ENCODE results near the gene GPI.

The GPI gene

GRCh38 chr19:34353546-34353945, 11.4 kb upstream of the GPI start:
- H3K14ac ChIP-seq (ENCODE audit: low read length in 2 of 2), result no peak overlapping the region
- H2BK120ac ChIP-seq (ENCODE audit: low read depth, low read length), result no peak overlapping the region
- no peak overlapping the region for H2BK5ac ChIP-seq (ENCODE audit: low read depth, low read length, poor library complexity, severe bottlenecking)
- H3K9me3 ChIP-seq (ENCODE audit: control insufficient read depth, low read length), result no peaks in the 10 kb centered on the region
- peaks cover 36 to 52% of the 10 kb centered on the region in 2 experiments for H3K36me3 ChIP-seq (ENCODE audit: control insufficient read depth in 1 of 2, insufficient read depth in 2 of 2, low read depth in 1 of 2, low read length in 2 of 2)
- H2AK5ac ChIP-seq (ENCODE audit: low read length, severe bottlenecking), result no peak overlapping the region
- no peak overlapping the region for H3K4me2 ChIP-seq (ENCODE audit: low read length, poor library complexity, severe bottlenecking)
- no peak overlapping the region for H3K18ac ChIP-seq (ENCODE audit: low read depth in 1 of 2, low read length in 2 of 2)
- no peaks in the 10 kb centered on the region for H3K27me3 ChIP-seq (ENCODE audit: control insufficient read depth in 1 of 2, insufficient read depth in 1 of 2, low read length in 2 of 2)
- no peak overlapping the region for H3K4ac ChIP-seq (ENCODE audit: low read depth in 1 of 2, low read length in 2 of 2)
- no peak overlapping the region for H3K27ac ChIP-seq (ENCODE audit: low read length, poor library complexity, severe bottlenecking)
- H2BK12ac ChIP-seq (ENCODE audit: low read length in 2 of 2), result no peak overlapping the region
- no peak overlapping the region for H4K91ac ChIP-seq (ENCODE audit: low read length)
- WGBS, result 97% methylated on average over 7 of the region's 7 CpGs
- no peak overlapping the region for H3K9ac ChIP-seq (ENCODE audit: low read length)
- H4K8ac ChIP-seq (ENCODE audit: low read length), result no peak overlapping the region
- no peak overlapping the region for H2BK15ac ChIP-seq (ENCODE audit: low read depth, poor library complexity, severe bottlenecking)
- no peak for DNase-seq
- no peak overlapping the region for H2AFZ ChIP-seq (ENCODE audit: low read depth, low read length)
- no peak overlapping the region for H3K23ac ChIP-seq (ENCODE audit: low read length in 2 of 2)
- H3K4me1 ChIP-seq (ENCODE audit: control insufficient read depth, insufficient read depth, low read depth, low read length), result peaks cover 22% of the 10 kb centered on the region
- H3K4me3 ChIP-seq (ENCODE audit: insufficient read depth in 1 of 2, low read depth in 1 of 2, low read length in 2 of 2), result no peak overlapping the region
- H3K79me1 ChIP-seq (replicated peaks; ENCODE audit: low read length, poor library complexity, severe bottlenecking), result peaks cover 18% of the 10 kb centered on the region

DNA sequence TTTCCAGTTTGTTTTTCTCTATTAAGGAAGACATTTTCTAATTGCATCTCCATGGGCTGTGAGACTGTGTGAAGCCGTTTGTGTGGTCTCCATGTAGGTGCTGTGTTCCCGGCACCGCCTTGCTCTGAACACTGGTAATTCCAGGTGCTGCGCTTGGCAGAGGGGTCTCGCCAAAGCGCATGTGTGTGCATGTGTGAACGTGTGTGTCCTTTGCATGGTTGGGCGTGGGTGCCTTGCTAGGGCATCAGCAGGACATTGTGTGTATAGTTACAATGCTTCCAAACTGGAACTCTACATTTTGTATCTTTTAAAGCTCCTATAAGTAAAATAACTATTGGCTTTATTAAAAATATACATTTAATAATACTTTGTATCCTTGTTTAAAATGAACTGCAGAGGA, 9.8 kb upstream of the GPI start:
- Histone ChIP-seq H3K27me3 (ENCODE audit: control insufficient read depth in 1 of 2, insufficient read depth in 1 of 2, low read length in 2 of 2) (no peaks in the 10 kb centered on the region), H3K23ac (ENCODE audit: low read length in 2 of 2) (no peak overlapping the region), H3K4me2 (ENCODE audit: low read length, poor library complexity, severe bottlenecking) (no peak overlapping the region), H3K14ac (ENCODE audit: low read length in 2 of 2) (no peak overlapping the region), H3K79me1 (replicated peaks; ENCODE audit: low read length, poor library complexity, severe bottlenecking) (peaks cover 12% of the 10 kb centered on the region), H3K9ac (ENCODE audit: low read length) (no peak overlapping the region), H3K27ac (ENCODE audit: low read length, poor library complexity, severe bottlenecking) (no peak overlapping the region), H3K4me3 (ENCODE audit: insufficient read depth in 1 of 2, low read depth in 1 of 2, low read length in 2 of 2) (no peak overlapping the region), H3K9me3 (ENCODE audit: control insufficient read depth, low read length) (no peaks in the 10 kb centered on the region), H3K4ac (ENCODE audit: low read depth in 1 of 2, low read length in 2 of 2) (no peak overlapping the region), H2BK15ac (ENCODE audit: low read depth, poor library complexity, severe bottlenecking) (no peak overlapping the region), H3K4me1 (ENCODE audit: control insufficient read depth, insufficient read depth, low read depth, low read length) (peaks cover 25% of the 10 kb centered on the region), H2BK12ac (ENCODE audit: low read length in 2 of 2) (no peak overlapping the region), H4K91ac (ENCODE audit: low read length) (no peak overlapping the region), H3K36me3 (ENCODE audit: control insufficient read depth in 1 of 2, insufficient read depth in 2 of 2, low read depth in 1 of 2, low read length in 2 of 2) (peaks cover 24 to 41% of the 10 kb centered on the region in 2 experiments), H2BK5ac (ENCODE audit: low read depth, low read length, poor library complexity, severe bottlenecking) (no peak overlapping the region), H4K8ac (ENCODE audit: low read length) (no peak overlapping the region), H2AK5ac (ENCODE audit: low read length, severe bottlenecking) (no peak overlapping the region), H2AFZ (ENCODE audit: low read depth, low read length) (no peak overlapping the region), H3K18ac (ENCODE audit: low read depth in 1 of 2, low read length in 2 of 2) (no peak overlapping the region), H2BK120ac (ENCODE audit: low read depth, low read length) (no peak overlapping the region)
- WGBS, result 95% methylated on average over 7 of the region's 8 CpGs
- DNase-seq, result no peak

GRCh38 chr19:34356875-34357274, 8.1 kb upstream of the GPI start:
- DNase-seq, result no peak
- Histone ChIP-seq H3K27me3 (ENCODE audit: control insufficient read depth in 1 of 2, insufficient read depth in 1 of 2, low read length in 2 of 2) (no peaks in the 10 kb centered on the region), H3K9me3 (ENCODE audit: control insufficient read depth, low read length) (no peaks in the 10 kb centered on the region), H2BK12ac (ENCODE audit: low read length in 2 of 2) (no peak overlapping the region), H3K27ac (ENCODE audit: low read length, poor library complexity, severe bottlenecking) (no peak overlapping the region), H3K36me3 (ENCODE audit: control insufficient read depth in 1 of 2, insufficient read depth in 2 of 2, low read depth in 1 of 2, low read length in 2 of 2) (peaks cover 22 to 38% of the 10 kb centered on the region in 2 experiments), H2BK15ac (ENCODE audit: low read depth, poor library complexity, severe bottlenecking) (no peak overlapping the region), H4K91ac (ENCODE audit: low read length) (no peak overlapping the region), H2AK5ac (ENCODE audit: low read length, severe bottlenecking) (no peak overlapping the region), H3K4ac (ENCODE audit: low read depth in 1 of 2, low read length in 2 of 2) (no peak overlapping the region), H3K4me3 (ENCODE audit: insufficient read depth in 1 of 2, low read depth in 1 of 2, low read length in 2 of 2) (no peak overlapping the region), H4K8ac (ENCODE audit: low read length) (no peak overlapping the region), H3K14ac (ENCODE audit: low read length in 2 of 2) (no peak overlapping the region), H2BK5ac (ENCODE audit: low read depth, low read length, poor library complexity, severe bottlenecking) (no peak overlapping the region), H3K4me2 (ENCODE audit: low read length, poor library complexity, severe bottlenecking) (no peak overlapping the region), H2BK120ac (ENCODE audit: low read depth, low read length) (no peak overlapping the region), H3K23ac (ENCODE audit: low read length in 2 of 2) (no peak overlapping the region), H3K79me1 (replicated peaks; ENCODE audit: low read length, poor library complexity, severe bottlenecking) (peaks cover 12% of the 10 kb centered on the region), H3K18ac (ENCODE audit: low read depth in 1 of 2, low read length in 2 of 2) (no peak overlapping the region), H3K4me1 (ENCODE audit: control insufficient read depth, insufficient read depth, low read depth, low read length) (peaks cover 17% of the 10 kb centered on the region), H2AFZ (ENCODE audit: low read depth, low read length) (no peak overlapping the region), H3K9ac (ENCODE audit: low read length) (no peak overlapping the region)
- 100% methylated on average over 4 of the region's 4 CpGs for WGBS

DNA sequence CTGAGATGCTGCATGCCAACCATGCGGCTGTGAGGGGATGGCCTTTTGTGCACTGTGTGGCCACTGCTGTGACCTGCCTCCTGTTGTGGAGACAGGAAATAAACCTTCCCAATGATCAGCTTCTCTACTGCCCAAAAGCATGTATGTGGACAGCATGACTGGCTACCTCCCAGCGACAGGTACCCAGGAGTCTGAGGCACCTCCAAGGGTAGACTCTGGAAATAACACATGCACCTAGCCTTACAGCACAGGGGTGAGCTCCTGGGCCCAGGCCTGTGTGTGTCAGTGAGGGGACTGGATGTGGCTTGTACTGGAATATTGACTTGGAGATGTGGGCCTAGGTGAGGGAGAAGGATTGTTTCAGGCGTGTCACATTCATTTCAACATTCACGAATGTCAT, 7.6 kb upstream of the GPI start:
- WGBS, result 100% methylated on average over 4 of the region's 4 CpGs

More for the DNA sequence above, 7.6 kb upstream of the GPI start:
- Histone ChIP-seq H3K27me3 (ENCODE audit: control insufficient read depth in 1 of 2, insufficient read depth in 1 of 2, low read length in 2 of 2) (no peaks in the 10 kb centered on the region), H3K9ac (ENCODE audit: low read length) (no peak overlapping the region), H2AK5ac (ENCODE audit: low read length, severe bottlenecking) (no peak overlapping the region), H3K4me2 (ENCODE audit: low read length, poor library complexity, severe bottlenecking) (no peak overlapping the region), H3K18ac (ENCODE audit: low read depth in 1 of 2, low read length in 2 of 2) (no peak overlapping the region), H3K9me3 (ENCODE audit: control insufficient read depth, low read length) (no peaks in the 10 kb centered on the region), H4K8ac (ENCODE audit: low read length) (no peak overlapping the region), H3K14ac (ENCODE audit: low read length in 2 of 2) (no peak overlapping the region), H3K23ac (ENCODE audit: low read length in 2 of 2) (no peak overlapping the region), H2BK15ac (ENCODE audit: low read depth, poor library complexity, severe bottlenecking) (no peak overlapping the region), H4K91ac (ENCODE audit: low read length) (no peak overlapping the region), H2AFZ (ENCODE audit: low read depth, low read length) (no peak overlapping the region), H3K4me3 (ENCODE audit: insufficient read depth in 1 of 2, low read depth in 1 of 2, low read length in 2 of 2) (no peak overlapping the region), H2BK12ac (ENCODE audit: low read length in 2 of 2) (no peak overlapping the region), H3K27ac (ENCODE audit: low read length, poor library complexity, severe bottlenecking) (no peak overlapping the region), H3K4ac (ENCODE audit: low read depth in 1 of 2, low read length in 2 of 2) (no peak overlapping the region), H2BK120ac (ENCODE audit: low read depth, low read length) (no peak overlapping the region), H2BK5ac (ENCODE audit: low read depth, low read length, poor library complexity, severe bottlenecking) (no peak overlapping the region), H3K4me1 (ENCODE audit: control insufficient read depth, insufficient read depth, low read depth, low read length) (peaks cover 17% of the 10 kb centered on the region), H3K36me3 (ENCODE audit: control insufficient read depth in 1 of 2, insufficient read depth in 2 of 2, low read depth in 1 of 2, low read length in 2 of 2) (peaks cover 22 to 33% of the 10 kb centered on the region in 2 experiments), H3K79me1 (replicated peaks; ENCODE audit: low read length, poor library complexity, severe bottlenecking) (peaks cover 10% of the 10 kb centered on the region)
- DNase-seq, result no peak

Measured in mesenchymal stem cell (in vitro differentiated cells and primary cell).